ENCODE results near the gene VAV2. TPM values are rescaled to one million over a fixed set of nuclear protein-coding genes. Genes with fewer than 3 reads are reported as not detected.
A peak's percentile ranks its signal among the peaks of the same experiment; 100 is the strongest.

Gene VAV2
- total and polyA plus RNA-seq, 7 donors: 3.8 to 23.3 (median 7.2) TPM

- no peak for DNase-seq
- WGBS, 2 donors: 52 to 75% methylated on average over 17 of the region's 17 CpGs
- Histone ChIP-seq H3K36me3 (no peaks in the 10 kb centered on the region), H3K27me3 (no peaks in the 10 kb centered on the region), H3K4me1 (peaks cover 0 to 32% (median 26%) of the 10 kb centered on the region in 4 donors), H3K27ac (no peak overlapping the region), H3K9me3 (no peaks in the 10 kb centered on the region), H3K4me3 (no peak overlapping the region)
- TF ChIP-seq POLR2A (IDR thresholded peaks at IDR 0.05): no peak
- TF ChIP-seq CTCF (IDR thresholded peaks at IDR 0.05): no peak
- TF ChIP-seq EP300 (IDR thresholded peaks at IDR 0.05): no peak
- TF ChIP-seq POLR2AphosphoS5 (IDR thresholded peaks at IDR 0.05): no peak
- intact Hi-C loops (cut with DNase I): loop anchor here (2.0 kb wide), 2 partner anchors 212 to 460 kb away; partner anchors contain the start of gene ADAMTSL2
Observed at GRCh38 chr9:133995012-133995896, 3.1 kb upstream of the VAV2 start.

GRCh38 chr9:133994353-133995011 lies 2.4 kb upstream of the VAV2 start:
- no peaks in the 10 kb centered on the region for H3K9me3 ChIP-seq
- H3K36me3 ChIP-seq: no peaks in the 10 kb centered on the region
- intact Hi-C loops (cut with DNase I): loop anchor here (1.0 to 2.0 kb wide), 3 partner anchors 201 to 460 kb away; partner anchors contain the start of gene ADAMTSL2
- TF ChIP-seq POLR2A (IDR thresholded peaks at IDR 0.05) (no peak), CTCF (IDR thresholded peaks at IDR 0.05) (peak; percentile 96 to 98 (median 98))
- H3K27me3 ChIP-seq: no peaks in the 10 kb centered on the region
- H3K27ac ChIP-seq: peak overlapping the region in 1 of 4 donors; percentile 89
- H3K4me1 ChIP-seq: peaks cover 0 to 37% (median 29%) of the 10 kb centered on the region in 4 donors
- 8 to 10% methylated on average over 11 of the region's 11 CpGs for WGBS, 2 donors
- H3K4me3 ChIP-seq: no peak overlapping the region
- DNase-seq: peak; percentile 87

GRCh38 chr9:133993635-133994253 lies 1.6 kb upstream of the VAV2 start:
- intact Hi-C loops (cut with DNase I): loop anchor here (1.0 to 2.0 kb wide), 4 partner anchors 31 to 459 kb away; partner anchors contain the start of gene ADAMTSL2
- TF ChIP-seq CTCF (IDR thresholded peaks at IDR 0.05): no peak
- no peak for TF ChIP-seq POLR2A (IDR thresholded peaks at IDR 0.05)
- no peak for TF ChIP-seq POLR2AphosphoS5 (IDR thresholded peaks at IDR 0.05)
- no peak for TF ChIP-seq EP300 (IDR thresholded peaks at IDR 0.05)
- no peaks in the 10 kb centered on the region for H3K9me3 ChIP-seq
- H3K27me3 ChIP-seq: no peaks in the 10 kb centered on the region
- peaks cover 0 to 37% (median 29%) of the 10 kb centered on the region in 4 donors for H3K4me1 ChIP-seq
- H3K27ac ChIP-seq: peak overlapping the region; percentile 87 to 95 (median 90)
- WGBS, 2 donors: 24 to 59% methylated on average over 16 of the region's 16 CpGs
- DNase-seq: no peak
- no peaks in the 10 kb centered on the region for H3K36me3 ChIP-seq
- H3K4me3 ChIP-seq: peak overlapping the region; percentile 69 to 77 (median 72)

- peak; percentile 96 for DNase-seq
- TF ChIP-seq POLR2AphosphoS5 (IDR thresholded peaks at IDR 0.05): peak; percentile 74 to 92 (median 86)
- peak in 2 of 4 experiments; percentile 13 to 14 for TF ChIP-seq CTCF (IDR thresholded peaks at IDR 0.05)
- peak; percentile 61 to 74 for TF ChIP-seq POLR2A (IDR thresholded peaks at IDR 0.05)
- no peak for TF ChIP-seq EP300 (IDR thresholded peaks at IDR 0.05)
- Histone ChIP-seq H3K9me3 (no peaks in the 10 kb centered on the region), H3K4me3 (peak overlapping the region; percentile 69 to 77 (median 72)), H3K27ac (peak overlapping the region; percentile 87 to 95 (median 90)), H3K36me3 (no peaks in the 10 kb centered on the region), H3K4me1 (peaks cover 0 to 37% (median 29%) of the 10 kb centered on the region in 4 donors), H3K27me3 (no peaks in the 10 kb centered on the region)
- 1% methylated on average over 74 of the region's 74 CpGs for WGBS, 2 donors
- intact Hi-C loops (cut with DNase I): loop anchor here (1.0 kb wide), 1 partner anchor 31 kb away; no protein-coding TSS in a partner anchor
Observed at GRCh38 chr9:133992780-133993634, 883 bp upstream of the VAV2 start.

All from sigmoid colon (tissue), 7 donors.